Neural progenitor cell (in vitro differentiated cells): ENCODE measurements around the gene ZNF667. TPM values are rescaled to one million over a fixed set of nuclear protein-coding genes. Genes with fewer than 3 reads are reported as not detected.
A peak's percentile ranks its signal among the peaks of the same experiment; 100 is the strongest.

Experiments
- DNase-seq: peaks from one replicate; pipeline ENCODE4 v3.0.0-alpha.2; 2016; ENCODE audit warnings: low spot score
- H2AFZ ChIP-seq: fragments of 200-600 bp; sonication (generic); replicated peaks from 2 replicates; pipeline ENCODE4 v1.6.1; 2016; ENCODE audit warnings: antibody characterized with exemption
- H3F3A ChIP-seq: fragments of 200-600 bp; sonication (generic); 2 replicates; pipeline ENCODE4 v1.6.1; 2016; ENCODE audit warnings: antibody characterized with exemption, low read depth
- H3K27ac ChIP-seq: fragments of 200-600 bp; sonication (generic); 2 replicates; pipeline ENCODE4 v1.5.1; 2016; ENCODE audit warnings: mild to moderate bottlenecking
- H3K27me3 ChIP-seq: fragments of 200-600 bp; sonication (generic); 2 replicates; pipeline ENCODE4 v1.6.1; 2016; ENCODE audit warnings: mild to moderate bottlenecking, moderate library complexity
- H3K36me3 ChIP-seq: fragments of 200-600 bp; sonication (generic); 2 replicates; pipeline ENCODE4 v1.5.1; 2016
- H3K4me1 ChIP-seq: fragments of 200-600 bp; sonication (generic); 2 replicates; pipeline ENCODE4 v1.6.1; 2016; ENCODE audit warnings: mixed run types
- H3K4me2 ChIP-seq: fragments of 200-600 bp; sonication (generic); 2 replicates; pipeline ENCODE4 v1.6.1; 2016
- H3K4me3 ChIP-seq: fragments of 200-600 bp; sonication (generic); 2 replicates; pipeline ENCODE4 v1.5.1; 2016
- H3K79me2 ChIP-seq: fragments of 200-600 bp; sonication (generic); 2 replicates; pipeline ENCODE4 v1.6.1; 2016; ENCODE audit warnings: low read depth
- H3K9ac ChIP-seq: fragments of 200-600 bp; sonication (generic); 2 replicates; pipeline ENCODE4 v1.6.1; 2016
- H3K9me3 ChIP-seq: fragments of 200-600 bp; sonication (generic); 2 replicates; pipeline ENCODE4 v1.5.1; 2016; ENCODE audit warnings: low read depth
- H4K20me1 ChIP-seq: fragments of 200-600 bp; sonication (generic); 2 replicates; pipeline ENCODE4 v1.6.1; 2016; ENCODE audit warnings: low read depth
- H3K27ac Mint-ChIP-seq: 3 replicates; pipeline ENCODE4 v1.8.0; 2021; ENCODE audit warnings: mixed read lengths
- H3K27me3 Mint-ChIP-seq: 2 replicates; pipeline ENCODE4 v1.8.0; 2022; ENCODE audit warnings: low read depth, mild to moderate bottlenecking, inconsistent platforms, moderate library complexity, mixed read lengths; ENCODE audit not compliant: insufficient read depth
- H3K36me3 Mint-ChIP-seq: 3 replicates; pipeline ENCODE4 v1.8.0; 2021; ENCODE audit warnings: mixed read lengths
- H3K4me1 Mint-ChIP-seq: 3 replicates; pipeline ENCODE4 v1.8.0; 2021; ENCODE audit warnings: mixed read lengths
- H3K4me3 Mint-ChIP-seq: 3 replicates; pipeline ENCODE4 v1.8.0; 2021; ENCODE audit warnings: mild to moderate bottlenecking, moderate library complexity, mixed read lengths
- H3K9me3 Mint-ChIP-seq: 3 replicates; pipeline ENCODE4 v1.8.0; 2020; ENCODE audit warnings: mixed read lengths
- EZH2 ChIP-seq: fragments of 200-600 bp; sonication (generic); IDR thresholded peaks from 2 replicates; pipeline ENCODE4 v1.6.1; 2017; ENCODE audit warnings: antibody characterized with exemption, mild to moderate bottlenecking, moderate library complexity
- EZH2phosphoT487 ChIP-seq: fragments of 200-600 bp; sonication (generic); IDR thresholded peaks from 2 replicates; pipeline ENCODE4 v1.6.1; 2017; ENCODE audit warnings: antibody characterized with exemption
- total RNA-seq: library from RNA; depleted of rRNA; stranded (reverse); fragments of >200 nt; gene quantifications from 2 replicates; pipeline ENCODE4 v1.2.3, GENCODE V29; 2015; ENCODE audit warnings: low replicate concordance
- TF ChIP-seq, protein P1 (sequence below): fragments of 200-600 bp; sonication (generic); IDR thresholded peaks from 2 replicates; pipeline ENCODE4 v1.5.1; 2017; ENCODE audit warnings: antibody characterized with exemption, mild to moderate bottlenecking

Gene ZNF667
- total RNA-seq, 1 donor from 2014 or later: 8.0 TPM

DNA sequence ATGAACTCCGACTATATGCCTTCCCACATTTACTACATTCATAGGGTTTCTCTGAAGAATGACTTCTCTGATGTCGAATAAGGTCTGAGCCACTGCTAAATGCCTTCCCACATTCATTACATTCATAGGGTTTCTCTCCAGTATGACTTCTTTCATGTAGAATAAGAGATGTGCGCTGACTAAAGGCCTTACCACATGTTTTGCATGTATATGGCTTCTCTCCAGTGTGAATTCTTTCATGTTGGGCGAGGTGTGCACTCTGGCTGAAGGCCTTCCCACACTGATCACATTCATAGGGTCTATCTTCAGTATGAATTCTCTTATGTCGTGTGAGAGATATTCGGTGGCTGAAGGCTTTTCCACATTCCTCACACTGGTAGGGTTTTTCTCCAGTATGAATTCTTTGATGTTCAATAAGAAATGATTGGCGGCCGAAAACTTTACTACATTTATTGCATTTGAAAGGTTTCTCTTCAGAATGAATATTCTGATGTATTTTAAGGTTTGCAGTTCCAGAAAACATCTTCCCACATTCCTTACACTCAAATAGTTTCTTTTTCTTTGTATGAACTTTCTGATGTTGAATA, 35.8 kb downstream of the ZNF667 start:
- no peak overlapping the region for H3K9ac ChIP-seq
- H3K4me2 ChIP-seq: no peak overlapping the region
- H3K27me3 ChIP-seq: no peaks in the 10 kb centered on the region
- H3K79me2 ChIP-seq: no peaks in the 10 kb centered on the region
- H3K27ac Mint-ChIP-seq: no peak overlapping the region
- DNase-seq: no peak
- no peaks in the 10 kb centered on the region for H3K36me3 Mint-ChIP-seq
- peaks cover 61% of the 10 kb centered on the region for H3K9me3 Mint-ChIP-seq
- H3K27me3 Mint-ChIP-seq: peaks cover 2% of the 10 kb centered on the region
- H3K4me1 Mint-ChIP-seq: no peaks in the 10 kb centered on the region
- no peak overlapping the region for H2AFZ ChIP-seq
- H3K36me3 ChIP-seq: peaks cover 22% of the 10 kb centered on the region
- H3K27ac ChIP-seq: no peak overlapping the region
- no peaks in the 10 kb centered on the region for H4K20me1 ChIP-seq
- H3K9me3 ChIP-seq: peaks cover 38% of the 10 kb centered on the region
- no peak overlapping the region for H3K4me3 Mint-ChIP-seq
- no peak overlapping the region for H3K4me3 ChIP-seq
- H3K4me1 ChIP-seq: no peaks in the 10 kb centered on the region
- H3F3A ChIP-seq: no peaks in the 10 kb centered on the region
- TF ChIP-seq EZH2: no peak

DNA sequence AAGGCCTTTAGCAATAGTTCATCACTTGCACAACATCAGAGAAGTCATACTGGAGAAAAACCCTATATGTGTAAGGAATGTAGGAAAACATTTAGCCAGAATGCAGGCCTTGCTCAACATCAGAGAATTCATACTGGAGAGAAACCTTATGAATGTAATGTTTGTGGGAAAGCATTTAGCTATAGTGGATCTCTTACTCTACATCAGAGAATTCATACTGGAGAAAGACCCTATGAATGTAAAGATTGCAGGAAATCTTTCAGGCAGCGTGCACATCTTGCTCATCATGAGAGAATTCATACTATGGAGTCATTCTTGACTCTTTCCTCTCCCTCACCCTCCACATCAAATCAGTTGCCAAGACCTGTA, 53.2 kb downstream of the ZNF667 start:
- no peak for TF ChIP-seq EZH2phosphoT487
- TF ChIP-seq EZH2: no peak
- TF ChIP-seq, protein P1, sequence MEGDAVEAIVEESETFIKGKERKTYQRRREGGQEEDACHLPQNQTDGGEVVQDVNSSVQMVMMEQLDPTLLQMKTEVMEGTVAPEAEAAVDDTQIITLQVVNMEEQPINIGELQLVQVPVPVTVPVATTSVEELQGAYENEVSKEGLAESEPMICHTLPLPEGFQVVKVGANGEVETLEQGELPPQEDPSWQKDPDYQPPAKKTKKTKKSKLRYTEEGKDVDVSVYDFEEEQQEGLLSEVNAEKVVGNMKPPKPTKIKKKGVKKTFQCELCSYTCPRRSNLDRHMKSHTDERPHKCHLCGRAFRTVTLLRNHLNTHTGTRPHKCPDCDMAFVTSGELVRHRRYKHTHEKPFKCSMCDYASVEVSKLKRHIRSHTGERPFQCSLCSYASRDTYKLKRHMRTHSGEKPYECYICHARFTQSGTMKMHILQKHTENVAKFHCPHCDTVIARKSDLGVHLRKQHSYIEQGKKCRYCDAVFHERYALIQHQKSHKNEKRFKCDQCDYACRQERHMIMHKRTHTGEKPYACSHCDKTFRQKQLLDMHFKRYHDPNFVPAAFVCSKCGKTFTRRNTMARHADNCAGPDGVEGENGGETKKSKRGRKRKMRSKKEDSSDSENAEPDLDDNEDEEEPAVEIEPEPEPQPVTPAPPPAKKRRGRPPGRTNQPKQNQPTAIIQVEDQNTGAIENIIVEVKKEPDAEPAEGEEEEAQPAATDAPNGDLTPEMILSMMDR: no peak
- Histone ChIP-seq H3K4me2 (no peak overlapping the region), H3K36me3 (peaks cover 42% of the 10 kb centered on the region), H2AFZ (no peak overlapping the region), H3K9me3 (peaks cover 92% of the 10 kb centered on the region), H3K27ac (no peak overlapping the region), H3F3A (peaks cover 14% of the 10 kb centered on the region), H3K4me3 (no peak overlapping the region), H3K79me2 (no peaks in the 10 kb centered on the region), H3K4me1 (no peaks in the 10 kb centered on the region), H3K27me3 (no peaks in the 10 kb centered on the region), H4K20me1 (no peaks in the 10 kb centered on the region), H3K9ac (no peak overlapping the region)
- H3K27ac Mint-ChIP-seq: no peak overlapping the region
- no peak for DNase-seq
- peaks cover 82% of the 10 kb centered on the region for H3K9me3 Mint-ChIP-seq
- peaks cover 2% of the 10 kb centered on the region for H3K27me3 Mint-ChIP-seq
- H3K36me3 Mint-ChIP-seq: peaks cover 52% of the 10 kb centered on the region
- no peaks in the 10 kb centered on the region for H3K4me1 Mint-ChIP-seq
- H3K4me3 Mint-ChIP-seq: no peak overlapping the region

DNA sequence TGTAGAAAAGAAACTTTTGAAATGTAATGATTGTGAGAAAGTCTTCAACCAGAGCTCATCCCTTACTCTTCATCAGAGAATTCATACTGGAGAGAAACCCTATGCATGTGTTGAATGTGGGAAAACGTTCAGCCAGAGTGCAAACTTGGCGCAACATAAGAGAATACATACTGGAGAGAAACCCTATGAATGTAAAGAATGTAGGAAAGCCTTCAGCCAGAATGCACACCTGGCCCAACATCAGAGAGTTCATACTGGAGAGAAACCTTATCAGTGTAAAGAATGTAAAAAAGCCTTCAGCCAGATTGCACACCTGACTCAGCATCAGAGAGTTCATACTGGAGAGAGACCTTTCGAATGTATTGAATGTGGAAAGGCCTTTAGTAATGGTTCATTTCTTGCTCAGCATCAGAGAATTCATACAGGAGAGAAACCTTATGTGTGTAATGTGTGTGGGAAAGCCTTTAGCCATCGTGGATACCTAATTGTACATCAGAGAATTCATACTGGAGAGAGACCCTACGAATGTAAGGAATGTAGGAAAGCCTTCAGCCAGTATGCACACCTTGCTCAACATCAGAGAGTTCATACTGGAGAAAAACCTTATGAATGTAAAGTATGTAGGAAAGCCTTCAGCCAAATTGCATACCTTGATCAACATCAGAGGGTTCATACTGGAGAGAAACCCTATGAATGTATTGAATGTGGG, 53.7 kb downstream of the ZNF667 start:
- Histone ChIP-seq H3K27ac (no peak overlapping the region), H3F3A (peaks cover 14% of the 10 kb centered on the region), H3K4me3 (peak overlapping the region; percentile 4), H2AFZ (no peak overlapping the region), H3K36me3 (peaks cover 47% of the 10 kb centered on the region), H3K27me3 (no peaks in the 10 kb centered on the region), H3K9me3 (peaks cover 96% of the 10 kb centered on the region), H3K4me2 (no peak overlapping the region), H3K4me1 (no peaks in the 10 kb centered on the region), H3K9ac (no peak overlapping the region), H3K79me2 (no peaks in the 10 kb centered on the region), H4K20me1 (no peaks in the 10 kb centered on the region)
- H3K4me1 Mint-ChIP-seq: no peaks in the 10 kb centered on the region
- peaks cover 2% of the 10 kb centered on the region for H3K27me3 Mint-ChIP-seq
- no peak overlapping the region for H3K4me3 Mint-ChIP-seq
- no peak overlapping the region for H3K27ac Mint-ChIP-seq
- H3K36me3 Mint-ChIP-seq: peaks cover 57% of the 10 kb centered on the region
- TF ChIP-seq EZH2phosphoT487: no peak
- TF ChIP-seq EZH2: no peak
- TF ChIP-seq, protein P1: no peak
- peaks cover 85% of the 10 kb centered on the region for H3K9me3 Mint-ChIP-seq
- no peak for DNase-seq

DNA sequence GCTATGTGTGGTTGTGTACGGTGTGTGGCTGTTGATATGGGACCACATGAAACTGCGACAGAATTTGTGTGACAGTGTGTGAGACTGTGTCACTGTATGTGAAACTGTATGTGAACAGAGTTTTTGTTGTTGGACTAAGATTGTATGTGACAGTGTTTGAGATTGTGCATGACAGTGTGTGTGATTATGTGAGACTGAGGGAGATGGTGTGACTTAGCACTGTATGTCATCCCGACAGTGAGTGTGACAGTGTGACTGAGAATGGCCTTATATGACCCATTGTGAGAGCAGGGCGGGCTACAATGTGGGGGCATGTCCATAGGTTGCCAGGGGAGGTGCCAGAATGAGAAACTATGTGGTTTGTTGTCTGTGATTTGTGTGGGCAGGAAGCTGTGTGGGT, 72.1 kb downstream of the ZNF667 start:
- peaks cover 3% of the 10 kb centered on the region for H3K9me3 ChIP-seq
- Mint-ChIP-seq H3K9me3 (peaks cover 81% of the 10 kb centered on the region), H3K27me3 (peaks cover 6% of the 10 kb centered on the region), H3K36me3 (peaks cover 67% of the 10 kb centered on the region), H3K27ac (no peak overlapping the region), H3K4me1 (peaks cover 15% of the 10 kb centered on the region), H3K4me3 (peak overlapping the region; percentile 94)
- no peaks in the 10 kb centered on the region for H3K27me3 ChIP-seq
- peak overlapping the region; percentile 72 for H3K4me3 ChIP-seq
- no peak overlapping the region for H3K27ac ChIP-seq
- peaks cover 23% of the 10 kb centered on the region for H3K36me3 ChIP-seq
- no peaks in the 10 kb centered on the region for H3F3A ChIP-seq
- H3K9ac ChIP-seq: no peak overlapping the region
- no peaks in the 10 kb centered on the region for H3K4me1 ChIP-seq
- H2AFZ ChIP-seq: no peak overlapping the region
- H3K79me2 ChIP-seq: peaks cover 23% of the 10 kb centered on the region
- no peak for DNase-seq
- TF ChIP-seq, protein P1: no peak
- TF ChIP-seq EZH2phosphoT487 (no peak), EZH2 (no peak)
- H4K20me1 ChIP-seq: no peaks in the 10 kb centered on the region
- H3K4me2 ChIP-seq: peak overlapping the region; percentile 93
